ENCODE measurements around the gene USF2.
"Not testable (repeated sequence)": the region's sequence is repeated elsewhere in the genome, so short reads cannot be mapped to it uniquely, and the experiment has no call there.

Gene USF2

GRCh38 chr19:35224681-35225571, 43.8 kb upstream of the USF2 start:
- peaks cover 0 to 17% (median 6%) of the 10 kb centered on the region in 11 experiments; a peak in 8 of 22 replicates for H3K9me3 ChIP-seq (replicated peaks in 1 of 11)
- peak overlapping the region; percentile 60 to 81 (median 73) for H3K4me2 ChIP-seq
- H3K27ac ChIP-seq, result no peak overlapping the region
- no peaks in the 10 kb centered on the region for H3K27me3 ChIP-seq
- H3K4me1 ChIP-seq, result peaks cover 29 to 45% (median 37%) of the 10 kb centered on the region in 10 experiments
- TF ChIP-seq Cebpa-rat (IDR thresholded peaks at IDR 0.05), result no peak
- H3K9ac ChIP-seq, result peak overlapping the region in 2 of 11 experiments; percentile 3 to 28; a peak in 1 of 22 replicates
- no peak overlapping the region for H3K4me3 ChIP-seq
- H4K20me1 ChIP-seq, result no peaks in the 10 kb centered on the region
- H3K36me3 ChIP-seq, result no peaks in the 10 kb centered on the region

- Histone ChIP-seq H4K20me1 (no peaks in the 10 kb centered on the region), H3K27me3 (no peaks in the 10 kb centered on the region), H3K9me3 (replicated peaks in 1 of 11) (peaks cover 0 to 11% (median 5%) of the 10 kb centered on the region in 11 experiments; a peak in 6 of 22 replicates), H3K4me1 (peaks cover 29 to 45% (median 37%) of the 10 kb centered on the region in 10 experiments), H3K36me3 (no peaks in the 10 kb centered on the region), H3K27ac (no peak overlapping the region), H3K9ac (no peak overlapping the region), H3K4me3 (no peak overlapping the region), H3K4me2 (peak overlapping the region in 6 of 11 experiments; percentile 67 to 81 (median 72); a peak in 12 of 22 replicates)
- no peak for TF ChIP-seq Cebpa-rat (IDR thresholded peaks at IDR 0.05)
Measured at GRCh38 chr19:35225951-35226350, 42.8 kb upstream of the USF2 start.

GRCh38 chr19:35226748-35227147, 42.0 kb upstream of the USF2 start:
- Histone ChIP-seq H3K27me3 (no peaks in the 10 kb centered on the region), H4K20me1 (no peaks in the 10 kb centered on the region), H3K9ac (no peak overlapping the region), H3K36me3 (no peaks in the 10 kb centered on the region), H3K4me2 (no peak overlapping the region), H3K4me1 (peaks cover 28 to 45% (median 36%) of the 10 kb centered on the region in 10 experiments), H3K27ac (no peak overlapping the region), H3K4me3 (no peak overlapping the region), H3K9me3 (replicated peaks in 1 of 11) (peaks cover 0 to 11% (median 5%) of the 10 kb centered on the region in 11 experiments; a peak in 6 of 22 replicates)
- no peak for TF ChIP-seq Cebpa-rat (IDR thresholded peaks at IDR 0.05)

GRCh38 chr19:35228177-35228930, 40.4 kb upstream of the USF2 start, which contains the start of gene FAM187B:
FAM187B (minus strand) TSS chr19:35228739; CDS start chr19:35228680, 59 bp downstream.
- H3K4me2 ChIP-seq, result no peak within 1 kb of the TSS
- H3K27ac ChIP-seq, result no peak within 1 kb of the TSS
- TF ChIP-seq Cebpa-rat (IDR thresholded peaks at IDR 0.05), result no peak
- peaks cover 16 to 29% (median 22%) of the 10 kb centered on the region in 10 experiments for H3K4me1 ChIP-seq
- H4K20me1 ChIP-seq, result no peaks in the 10 kb centered on the region
- H3K9me3 ChIP-seq (replicated peaks in 1 of 11), result peaks cover 0 to 1% (median 0%) of the 10 kb centered on the region in 11 experiments; a peak in 1 of 22 replicates
- no peaks in the 10 kb centered on the region for H3K27me3 ChIP-seq
- no peak within 1 kb of the TSS for H3K9ac ChIP-seq
- no peaks in the 10 kb centered on the region for H3K36me3 ChIP-seq
- H3K4me3 ChIP-seq, result no peak within 1 kb of the TSS

GRCh38 chr19:35229601-35230000, 39.2 kb upstream of the USF2 start:
- H3K9me3 ChIP-seq (replicated peaks in 1 of 11), result peaks cover 0 to 8% (median 3%) of the 10 kb centered on the region in 11 experiments; a peak in 14 of 22 replicates
- no peak overlapping the region for H3K9ac ChIP-seq
- H4K20me1 ChIP-seq, result no peaks in the 10 kb centered on the region
- H3K4me2 ChIP-seq, result no peak overlapping the region
- peaks cover 10 to 16% (median 13%) of the 10 kb centered on the region in 10 experiments for H3K4me1 ChIP-seq
- H3K27ac ChIP-seq, result no peak overlapping the region
- H3K27me3 ChIP-seq, result no peaks in the 10 kb centered on the region
- no peak for TF ChIP-seq Cebpa-rat (IDR thresholded peaks at IDR 0.05)
- no peaks in the 10 kb centered on the region for H3K36me3 ChIP-seq
- no peak overlapping the region for H3K4me3 ChIP-seq

GRCh38 chr19:35231956-35232645, 36.7 kb upstream of the USF2 start:
- TF ChIP-seq Cebpa-rat (IDR thresholded peaks at IDR 0.05), result no peak
- H3K4me1 ChIP-seq, result no peaks in the 10 kb centered on the region
- H3K27ac ChIP-seq, result no peak overlapping the region
- H3K4me2 ChIP-seq, result no peak overlapping the region
- no peak overlapping the region for H3K4me3 ChIP-seq
- H3K36me3 ChIP-seq, result no peaks in the 10 kb centered on the region
- peaks cover 0 to 10% (median 6%) of the 10 kb centered on the region in 11 experiments; a peak in 15 of 22 replicates for H3K9me3 ChIP-seq (replicated peaks in 1 of 11)
- no peak overlapping the region for H3K9ac ChIP-seq
- no peaks in the 10 kb centered on the region for H3K27me3 ChIP-seq
- no peaks in the 10 kb centered on the region for H4K20me1 ChIP-seq

- H3K27me3 ChIP-seq, result no peaks in the 10 kb centered on the region
- no peaks in the 10 kb centered on the region for H3K36me3 ChIP-seq
- H3K9me3 ChIP-seq (replicated peaks in 1 of 11), result peaks cover 0 to 10% (median 6%) of the 10 kb centered on the region in 11 experiments; a peak in 15 of 22 replicates
- no peak overlapping the region for H3K27ac ChIP-seq
- H3K4me1 ChIP-seq, result no peaks in the 10 kb centered on the region
- H3K4me3 ChIP-seq, result no peak overlapping the region
- H3K9ac ChIP-seq, result no peak overlapping the region
- TF ChIP-seq Cebpa-rat (IDR thresholded peaks at IDR 0.05), result no peak
- no peak overlapping the region for H3K4me2 ChIP-seq
- H4K20me1 ChIP-seq, result no peaks in the 10 kb centered on the region
Measured at GRCh38 chr19:35232912-35233311, 35.9 kb upstream of the USF2 start.

GRCh38 chr19:35236638-35237400, 31.9 kb upstream of the USF2 start:
- Histone ChIP-seq H3K4me1 (peaks cover 0 to 24% (median 13%) of the 10 kb centered on the region in 10 experiments; a peak in 19 of 20 replicates), H3K4me2 (no peak overlapping the region), H3K9me3 (replicated peaks in 1 of 11) (peaks cover 11 to 20% (median 16%) of the 10 kb centered on the region in 11 experiments; a peak in 21 of 22 replicates), H3K4me3 (no peak overlapping the region), H4K20me1 (no peaks in the 10 kb centered on the region), H3K27ac (no peak overlapping the region), H3K36me3 (no peaks in the 10 kb centered on the region), H3K9ac (no peak overlapping the region), H3K27me3 (no peaks in the 10 kb centered on the region)
- no peak for TF ChIP-seq Cebpa-rat (IDR thresholded peaks at IDR 0.05)

- Histone ChIP-seq H3K4me1 (peaks cover 0 to 24% (median 13%) of the 10 kb centered on the region in 10 experiments; a peak in 19 of 20 replicates), H3K9ac (0 out of 22 replicates have a peak overlapping the region, but pooled peaks of 1 of the 11 experiments have one; percentile 19), H3K27ac (peak overlapping the region in 1 of 11 experiments; percentile 59; a peak in 2 of 22 replicates), H3K9me3 (replicated peaks in 1 of 11) (peaks cover 14 to 28% (median 22%) of the 10 kb centered on the region in 11 experiments; a peak in 21 of 22 replicates), H3K4me2 (peak overlapping the region in 7 of 11 experiments; percentile 16 to 84 (median 54); a peak in 11 of 22 replicates)
- not testable (repeated sequence) for H3K36me3 ChIP-seq, H4K20me1 ChIP-seq, H3K27me3 ChIP-seq, H3K4me3 ChIP-seq
Measured at GRCh38 chr19:35239597-35239996, 29.2 kb upstream of the USF2 start.

Measured in BLaER1 treated with 17β-estradiol and CSF1 and Interleukin-3, amounts not matched to agents 10 nM and 100 nM (cell line).